K562 (cell line): ENCODE results near the gene NMNAT3. TPM values are rescaled to one million over a fixed set of nuclear protein-coding genes. Genes with fewer than 3 reads are reported as not detected.

Experiments
- EP400 ChIP-seq: fragments of 450-650 bp; IDR thresholded peaks from 2 replicates; pipeline ENCODE4 v1.6.1; 2017; ENCODE audit warnings: antibody characterized with exemption, mild to moderate bottlenecking, moderate library complexity
- L3MBTL2 ChIP-seq: fragments of 450-650 bp; IDR thresholded peaks from 2 replicates; pipeline ENCODE4 v1.6.1; 2016; ENCODE audit warnings: mild to moderate bottlenecking, moderate library complexity
- MTA3 ChIP-seq: fragments of 450-650 bp; formaldehyde crosslinking; IDR thresholded peaks from 2 replicates; pipeline ENCODE4 v1.6.1; 2017; ENCODE audit warnings: mild to moderate bottlenecking, borderline replicate concordance
- PCBP1 ChIP-seq: fragments of 200-400 bp; formaldehyde crosslinking; IDR thresholded peaks from 2 replicates; pipeline ENCODE4 v1.6.1; 2018; ENCODE audit warnings: mild to moderate bottlenecking, low read depth, low read length; ENCODE audit not compliant: poor library complexity, severe bottlenecking
- RBM15 ChIP-seq: fragments of 200-400 bp; formaldehyde crosslinking; IDR thresholded peaks from 2 replicates; pipeline ENCODE4 v1.6.1; 2018; ENCODE audit warnings: mild to moderate bottlenecking, low read length, moderate library complexity; ENCODE audit not compliant: insufficient read depth
- RNF2 ChIP-seq: sonication (generic); IDR thresholded peaks from 2 replicates; pipeline ENCODE4 v1.6.1; 2016
- SOX6 ChIP-seq: fragments of 450-650 bp; IDR thresholded peaks from 2 replicates; pipeline ENCODE4 v1.6.1; 2014; ENCODE audit warnings: mild to moderate bottlenecking
- ZNF263 ChIP-seq: sonication (generic); formaldehyde crosslinking; IDR thresholded peaks from 2 replicates; pipeline ENCODE4 v1.8.0; 2022; ENCODE audit warnings: mild to moderate bottlenecking, missing genetic modification reagents, borderline replicate concordance
- polyA plus RNA-seq, 8 experiments: library from polyadenylated mRNA; depleted of rRNA in 4 of 8; stranded (reverse) in 5 of 8; unstranded in 3 of 8; fragments of >200 nt; fragmentation: Nextera tagmentation in 2 of 8; fragmentation: Illumina TruSeq in 1 of 8; extraction: Ambion mirVana in 2 of 8; extraction: Trizol in 1 of 8; gene quantifications; 2 replicates each; pipeline versions ENCODE4 v1.2.1 to v1.2.3, GENCODE V29; 2011 to 2014; ENCODE audit warnings: inconsistent platforms in 1 of 8, missing spikeins in 1 of 8
- total RNA-seq, 7 experiments: library from RNA; depleted of rRNA in 6 of 7; stranded (reverse); fragments of >200 nt in 6 of 7; fragmentation: Illumina TruSeq in 2 of 7; extraction: Trizol in 2 of 7; gene quantifications; 2 replicates each; pipeline versions ENCODE4 v1.2.1 to v1.2.3, GENCODE V29; 2011 to 2021; ENCODE audit warnings: low replicate concordance in 1 of 7
- TF ChIP-seq, protein P1 (sequence below): fragments of 450-650 bp; formaldehyde crosslinking; IDR thresholded peaks from 2 replicates; pipeline ENCODE4 v1.4.0; 2020; ENCODE audit warnings: mild to moderate bottlenecking, mixed read lengths
- TF ChIP-seq, protein P2 (sequence below): fragments of 450-650 bp; formaldehyde crosslinking; IDR thresholded peaks from 2 replicates; pipeline ENCODE4 v1.4.0; 2020; ENCODE audit warnings: mild to moderate bottlenecking, moderate library complexity
- TF ChIP-seq, protein P3 (sequence below): fragments of 250-450 bp; sonication (Bioruptor Pico); IDR thresholded peaks from 2 replicates; pipeline ENCODE4 v1.5.0; 2020; ENCODE audit warnings: mild to moderate bottlenecking
- TF ChIP-seq, protein P4 (sequence below): sonication (generic); formaldehyde crosslinking; IDR thresholded peaks from 2 replicates; pipeline ENCODE4 v1.8.0; 2023; ENCODE audit warnings: missing genetic modification reagents, mild to moderate bottlenecking, borderline replicate concordance
- TF ChIP-seq, protein P5 (sequence below): IDR thresholded peaks from 3 replicates; pipeline ENCODE4 v1.6.1; 2011; ENCODE audit warnings: borderline replicate concordance, mild to moderate bottlenecking, moderate library complexity; ENCODE audit not compliant: insufficient read length; ENCODE audit errors: extremely low read depth

NMNAT3 gene
- total and polyA plus RNA-seq, 9 of the 15 experiments (the other 6 are each of a cell fraction or from before 2014, with no cell fraction given), result 2.3 to 12.5 (median 6.6) TPM

DNA sequence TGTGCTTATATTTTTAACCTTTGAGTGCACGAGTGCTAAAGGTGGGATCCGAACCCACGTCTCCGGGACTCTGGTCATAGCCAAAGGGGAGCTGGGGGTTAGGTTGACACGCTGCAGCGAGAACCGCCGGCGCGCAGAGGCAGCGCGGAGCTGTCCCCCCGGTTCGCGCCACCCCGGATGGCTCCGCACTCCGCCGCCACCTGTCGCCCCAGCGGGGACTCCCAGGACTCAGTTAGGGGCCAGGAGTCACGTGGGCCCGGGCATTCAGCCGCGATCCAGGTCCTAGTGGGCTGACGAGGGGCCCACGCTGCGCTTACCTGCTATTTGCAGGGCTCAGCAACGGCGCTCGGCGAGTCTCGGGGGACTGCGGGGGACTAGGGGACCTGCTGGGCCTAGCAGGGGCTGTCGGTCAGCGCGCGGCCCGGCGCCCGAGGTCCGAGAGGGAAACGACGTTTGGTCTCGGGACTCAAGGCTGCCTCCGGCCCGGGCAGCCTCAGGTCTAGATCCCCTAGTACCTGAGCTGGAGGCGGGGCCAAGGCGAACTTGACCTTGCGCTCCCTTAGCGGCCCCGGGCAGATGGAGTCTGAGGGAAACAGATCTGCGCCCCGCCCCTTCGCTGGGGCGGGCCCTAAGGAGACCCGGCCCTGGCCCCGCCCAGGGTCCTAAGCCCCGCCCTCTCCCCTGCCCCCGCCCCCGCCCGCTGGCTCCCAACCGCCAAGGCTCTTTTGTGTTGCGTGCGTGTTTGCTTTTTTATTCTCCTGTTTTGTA, at the start of gene NMNAT3 (continued):
- TF ChIP-seq, protein P1, sequence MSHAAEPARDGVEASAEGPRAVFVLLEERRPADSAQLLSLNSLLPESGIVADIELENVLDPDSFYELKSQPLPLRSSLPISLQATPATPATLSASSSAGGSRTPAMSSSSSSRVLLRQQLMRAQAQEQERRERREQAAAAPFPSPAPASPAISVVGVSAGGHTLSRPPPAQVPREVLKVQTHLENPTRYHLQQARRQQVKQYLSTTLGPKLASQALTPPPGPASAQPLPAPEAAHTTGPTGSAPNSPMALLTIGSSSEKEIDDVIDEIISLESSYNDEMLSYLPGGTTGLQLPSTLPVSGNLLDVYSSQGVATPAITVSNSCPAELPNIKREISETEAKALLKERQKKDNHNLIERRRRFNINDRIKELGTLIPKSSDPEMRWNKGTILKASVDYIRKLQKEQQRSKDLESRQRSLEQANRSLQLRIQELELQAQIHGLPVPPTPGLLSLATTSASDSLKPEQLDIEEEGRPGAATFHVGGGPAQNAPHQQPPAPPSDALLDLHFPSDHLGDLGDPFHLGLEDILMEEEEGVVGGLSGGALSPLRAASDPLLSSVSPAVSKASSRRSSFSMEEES, result peak; percentile 82
- TF ChIP-seq, protein P2, sequence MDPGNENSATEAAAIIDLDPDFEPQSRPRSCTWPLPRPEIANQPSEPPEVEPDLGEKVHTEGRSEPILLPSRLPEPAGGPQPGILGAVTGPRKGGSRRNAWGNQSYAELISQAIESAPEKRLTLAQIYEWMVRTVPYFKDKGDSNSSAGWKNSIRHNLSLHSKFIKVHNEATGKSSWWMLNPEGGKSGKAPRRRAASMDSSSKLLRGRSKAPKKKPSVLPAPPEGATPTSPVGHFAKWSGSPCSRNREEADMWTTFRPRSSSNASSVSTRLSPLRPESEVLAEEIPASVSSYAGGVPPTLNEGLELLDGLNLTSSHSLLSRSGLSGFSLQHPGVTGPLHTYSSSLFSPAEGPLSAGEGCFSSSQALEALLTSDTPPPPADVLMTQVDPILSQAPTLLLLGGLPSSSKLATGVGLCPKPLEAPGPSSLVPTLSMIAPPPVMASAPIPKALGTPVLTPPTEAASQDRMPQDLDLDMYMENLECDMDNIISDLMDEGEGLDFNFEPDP (CRISPR knock-in tag), result no peak
- TF ChIP-seq ZNF263 (CRISPR knock-in tag) (0 out of 2 replicates have a peak, but pooled peaks have one; percentile 18), RNF2 (peak; percentile 57; the same call in 1 of the 2 replicates), MTA3 (peak; percentile 52; the same call in 1 of the 2 replicates), RBM15 (no peak), PCBP1 (peak; percentile 37), EP400 (peak; percentile 51; the same call in 1 of the 2 replicates), L3MBTL2 (peak; percentile 87), SOX6 (no peak)
- TF ChIP-seq, protein P3, sequence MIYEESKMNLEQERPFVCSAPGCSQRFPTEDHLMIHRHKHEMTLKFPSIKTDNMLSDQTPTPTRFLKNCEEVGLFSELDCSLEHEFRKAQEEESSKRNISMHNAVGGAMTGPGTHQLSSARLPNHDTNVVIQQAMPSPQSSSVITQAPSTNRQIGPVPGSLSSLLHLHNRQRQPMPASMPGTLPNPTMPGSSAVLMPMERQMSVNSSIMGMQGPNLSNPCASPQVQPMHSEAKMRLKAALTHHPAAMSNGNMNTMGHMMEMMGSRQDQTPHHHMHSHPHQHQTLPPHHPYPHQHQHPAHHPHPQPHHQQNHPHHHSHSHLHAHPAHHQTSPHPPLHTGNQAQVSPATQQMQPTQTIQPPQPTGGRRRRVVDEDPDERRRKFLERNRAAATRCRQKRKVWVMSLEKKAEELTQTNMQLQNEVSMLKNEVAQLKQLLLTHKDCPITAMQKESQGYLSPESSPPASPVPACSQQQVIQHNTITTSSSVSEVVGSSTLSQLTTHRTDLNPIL, result no peak
- TF ChIP-seq, protein P4, sequence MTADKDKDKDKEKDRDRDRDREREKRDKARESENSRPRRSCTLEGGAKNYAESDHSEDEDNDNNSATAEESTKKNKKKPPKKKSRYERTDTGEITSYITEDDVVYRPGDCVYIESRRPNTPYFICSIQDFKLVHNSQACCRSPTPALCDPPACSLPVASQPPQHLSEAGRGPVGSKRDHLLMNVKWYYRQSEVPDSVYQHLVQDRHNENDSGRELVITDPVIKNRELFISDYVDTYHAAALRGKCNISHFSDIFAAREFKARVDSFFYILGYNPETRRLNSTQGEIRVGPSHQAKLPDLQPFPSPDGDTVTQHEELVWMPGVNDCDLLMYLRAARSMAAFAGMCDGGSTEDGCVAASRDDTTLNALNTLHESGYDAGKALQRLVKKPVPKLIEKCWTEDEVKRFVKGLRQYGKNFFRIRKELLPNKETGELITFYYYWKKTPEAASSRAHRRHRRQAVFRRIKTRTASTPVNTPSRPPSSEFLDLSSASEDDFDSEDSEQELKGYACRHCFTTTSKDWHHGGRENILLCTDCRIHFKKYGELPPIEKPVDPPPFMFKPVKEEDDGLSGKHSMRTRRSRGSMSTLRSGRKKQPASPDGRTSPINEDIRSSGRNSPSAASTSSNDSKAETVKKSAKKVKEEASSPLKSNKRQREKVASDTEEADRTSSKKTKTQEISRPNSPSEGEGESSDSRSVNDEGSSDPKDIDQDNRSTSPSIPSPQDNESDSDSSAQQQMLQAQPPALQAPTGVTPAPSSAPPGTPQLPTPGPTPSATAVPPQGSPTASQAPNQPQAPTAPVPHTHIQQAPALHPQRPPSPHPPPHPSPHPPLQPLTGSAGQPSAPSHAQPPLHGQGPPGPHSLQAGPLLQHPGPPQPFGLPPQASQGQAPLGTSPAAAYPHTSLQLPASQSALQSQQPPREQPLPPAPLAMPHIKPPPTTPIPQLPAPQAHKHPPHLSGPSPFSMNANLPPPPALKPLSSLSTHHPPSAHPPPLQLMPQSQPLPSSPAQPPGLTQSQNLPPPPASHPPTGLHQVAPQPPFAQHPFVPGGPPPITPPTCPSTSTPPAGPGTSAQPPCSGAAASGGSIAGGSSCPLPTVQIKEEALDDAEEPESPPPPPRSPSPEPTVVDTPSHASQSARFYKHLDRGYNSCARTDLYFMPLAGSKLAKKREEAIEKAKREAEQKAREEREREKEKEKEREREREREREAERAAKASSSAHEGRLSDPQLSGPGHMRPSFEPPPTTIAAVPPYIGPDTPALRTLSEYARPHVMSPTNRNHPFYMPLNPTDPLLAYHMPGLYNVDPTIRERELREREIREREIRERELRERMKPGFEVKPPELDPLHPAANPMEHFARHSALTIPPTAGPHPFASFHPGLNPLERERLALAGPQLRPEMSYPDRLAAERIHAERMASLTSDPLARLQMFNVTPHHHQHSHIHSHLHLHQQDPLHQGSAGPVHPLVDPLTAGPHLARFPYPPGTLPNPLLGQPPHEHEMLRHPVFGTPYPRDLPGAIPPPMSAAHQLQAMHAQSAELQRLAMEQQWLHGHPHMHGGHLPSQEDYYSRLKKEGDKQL (CRISPR knock-in tag), result no peak
- TF ChIP-seq, protein P5, sequence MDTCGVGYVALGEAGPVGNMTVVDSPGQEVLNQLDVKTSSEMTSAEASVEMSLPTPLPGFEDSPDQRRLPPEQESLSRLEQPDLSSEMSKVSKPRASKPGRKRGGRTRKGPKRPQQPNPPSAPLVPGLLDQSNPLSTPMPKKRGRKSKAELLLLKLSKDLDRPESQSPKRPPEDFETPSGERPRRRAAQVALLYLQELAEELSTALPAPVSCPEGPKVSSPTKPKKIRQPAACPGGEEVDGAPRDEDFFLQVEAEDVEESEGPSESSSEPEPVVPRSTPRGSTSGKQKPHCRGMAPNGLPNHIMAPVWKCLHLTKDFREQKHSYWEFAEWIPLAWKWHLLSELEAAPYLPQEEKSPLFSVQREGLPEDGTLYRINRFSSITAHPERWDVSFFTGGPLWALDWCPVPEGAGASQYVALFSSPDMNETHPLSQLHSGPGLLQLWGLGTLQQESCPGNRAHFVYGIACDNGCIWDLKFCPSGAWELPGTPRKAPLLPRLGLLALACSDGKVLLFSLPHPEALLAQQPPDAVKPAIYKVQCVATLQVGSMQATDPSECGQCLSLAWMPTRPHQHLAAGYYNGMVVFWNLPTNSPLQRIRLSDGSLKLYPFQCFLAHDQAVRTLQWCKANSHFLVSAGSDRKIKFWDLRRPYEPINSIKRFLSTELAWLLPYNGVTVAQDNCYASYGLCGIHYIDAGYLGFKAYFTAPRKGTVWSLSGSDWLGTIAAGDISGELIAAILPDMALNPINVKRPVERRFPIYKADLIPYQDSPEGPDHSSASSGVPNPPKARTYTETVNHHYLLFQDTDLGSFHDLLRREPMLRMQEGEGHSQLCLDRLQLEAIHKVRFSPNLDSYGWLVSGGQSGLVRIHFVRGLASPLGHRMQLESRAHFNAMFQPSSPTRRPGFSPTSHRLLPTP, result peak; percentile 69
